Activated CD4-positive, alpha-beta T cell treated with anti-CD3 and anti-CD28 coated beads for 4 hours (primary cell): ENCODE results near the gene ELOVL1.
A peak's percentile ranks its signal among the peaks of the same experiment; 100 is the strongest.
"Not testable (repeated sequence)": the region's sequence is repeated elsewhere in the genome, so short reads cannot be mapped to it uniquely, and the experiment has no call there.

Source experiments
- DNase-seq, 2 donors: peaks; one replicate each; pipeline ENCODE4 v3.0.0-alpha.2; 2020

The ELOVL1 gene

GRCh38 chr1:43379476-43379875 is 11.7 kb upstream of the ELOVL1 start:
- no peak for DNase-seq

- DNase-seq = no peak
These were observed 10.0 kb upstream of the ELOVL1 start for GRCh38 chr1:43377831-43378230.

- DNase-seq = no peak
These were observed 9.0 kb upstream of the ELOVL1 start for GRCh38 chr1:43376723-43377235.

GRCh38 chr1:43373066-43373940 is 5.5 kb upstream of the ELOVL1 start:
- DNase-seq = no peak

- no peak for DNase-seq
These were observed 4.4 kb upstream of the ELOVL1 start for GRCh38 chr1:43372172-43372571.

GRCh38 chr1:43370564-43370963 is 2.8 kb upstream of the ELOVL1 start:
- no peak for DNase-seq

GRCh38 chr1:43369779-43370178 is 2.0 kb upstream of the ELOVL1 start:
- not testable (repeated sequence) for DNase-seq

GRCh38 chr1:43368646-43369020 is 822 bp upstream of the ELOVL1 start:
- DNase-seq = no peak

GRCh38 chr1:43367026-43367903 is 546 bp downstream of the ELOVL1 start:
- peak; percentile 37 to 54 for DNase-seq

GRCh38 chr1:43366601-43367025 is 1.2 kb downstream of the ELOVL1 start:
- DNase-seq = no peak

- peak in 1 of 2 donors; percentile 20 for DNase-seq
These were observed 1.6 kb downstream of the ELOVL1 start for GRCh38 chr1:43366179-43366578.

GRCh38 chr1:43365678-43366077 is 2.1 kb downstream of the ELOVL1 start:
- DNase-seq = no peak

- DNase-seq = no peak
These were observed 3.8 kb downstream of the ELOVL1 start for GRCh38 chr1:43363935-43364525.

GRCh38 chr1:43363283-43363934 is 4.4 kb downstream of the ELOVL1 start:
- DNase-seq = no peak

GRCh38 chr1:43360616-43361015 is 7.2 kb downstream of the ELOVL1 start:
- DNase-seq = no peak

GRCh38 chr1:43359696-43360095 is 8.1 kb downstream of the ELOVL1 start:
- DNase-seq = no peak

- peak; percentile 96 to 98 for DNase-seq
These were observed 8.8 kb downstream of the ELOVL1 start, which contains the start of gene CDC20 for GRCh38 chr1:43358746-43359693. TSS of gene CDC20 (plus strand) at chr1:43358981. CDS start at chr1:43359216, 235 bp downstream.

- peak in 1 of 2 donors; percentile 11 for DNase-seq
These were observed 9.6 kb downstream of the ELOVL1 start for GRCh38 chr1:43358121-43358745.

GRCh38 chr1:43357251-43357650 is 10.6 kb downstream of the ELOVL1 start:
- DNase-seq = no peak

GRCh38 chr1:43354936-43355335 is 12.9 kb downstream of the ELOVL1 start:
- DNase-seq = no peak

GRCh38 chr1:43354471-43354870 is 13.3 kb downstream of the ELOVL1 start:
- no peak for DNase-seq
